Measurements from ENCODE around the gene TSHZ1. TPM values are rescaled to one million over a fixed set of nuclear protein-coding genes. Genes with fewer than 3 reads are reported as not detected.

TSHZ1 gene
- total RNA-seq = 10 to 100 TPM; 10.4 to 18.1 (median 12.5) TPM

- no peak for TF ChIP-seq CTCF (IDR thresholded peaks at IDR 0.05; ENCODE audit: low read depth)
These were observed at the start of gene TSHZ1 for GRCh38 chr18:75210274-75211001. Gene TSHZ1, plus strand, starts transcription at chr18:75210797. Its CDS starts 1,080 bp downstream, at chr18:75211877.

- no peak for TF ChIP-seq CTCF (IDR thresholded peaks at IDR 0.05; ENCODE audit: low read depth)
These were observed 49.2 kb upstream of the TSHZ1 start for GRCh38 chr18:75161256-75162028.

- no peak for TF ChIP-seq CTCF (IDR thresholded peaks at IDR 0.05; ENCODE audit: low read depth)
These were observed 48.1 kb upstream of the TSHZ1 start for GRCh38 chr18:75162467-75162866.

GRCh38 chr18:75162978-75163377 lies 47.6 kb upstream of the TSHZ1 start:
- TF ChIP-seq CTCF (IDR thresholded peaks at IDR 0.05; ENCODE audit: low read depth) = no peak

GRCh38 chr18:75163736-75164135 lies 46.9 kb upstream of the TSHZ1 start:
- TF ChIP-seq CTCF (IDR thresholded peaks at IDR 0.05; ENCODE audit: low read depth) = no peak

- no peak for TF ChIP-seq CTCF (IDR thresholded peaks at IDR 0.05; ENCODE audit: low read depth)
These were observed 46.1 kb upstream of the TSHZ1 start for GRCh38 chr18:75164479-75164878.

- TF ChIP-seq CTCF (IDR thresholded peaks at IDR 0.05; ENCODE audit: low read depth) = no peak
These were observed 44.7 kb upstream of the TSHZ1 start for GRCh38 chr18:75165926-75166325.

All from subcutaneous adipose tissue (tissue), 4 donors.